Umbilical cord (tissue), 2 donors: ENCODE data around the gene TMEM207. TPM values are rescaled to one million over a fixed set of nuclear protein-coding genes. Genes with fewer than 3 reads are reported as not detected.

Source experiments
- DNase-seq: peaks from one replicate; pipeline ENCODE4 v3.0.0-alpha.2; 2015; ENCODE audit warnings: low spot score
- total RNA-seq: library from RNA; depleted of rRNA; stranded (reverse); fragments of >200 nt; gene quantifications from one replicate; pipeline ENCODE4 v1.2.3, GENCODE V29; 2014; ENCODE audit warnings: low replicate concordance; ENCODE audit not compliant: insufficient read depth

The TMEM207 gene
- total RNA-seq, 1 donor from 2014 or later, result 1.2 TPM

DNA sequence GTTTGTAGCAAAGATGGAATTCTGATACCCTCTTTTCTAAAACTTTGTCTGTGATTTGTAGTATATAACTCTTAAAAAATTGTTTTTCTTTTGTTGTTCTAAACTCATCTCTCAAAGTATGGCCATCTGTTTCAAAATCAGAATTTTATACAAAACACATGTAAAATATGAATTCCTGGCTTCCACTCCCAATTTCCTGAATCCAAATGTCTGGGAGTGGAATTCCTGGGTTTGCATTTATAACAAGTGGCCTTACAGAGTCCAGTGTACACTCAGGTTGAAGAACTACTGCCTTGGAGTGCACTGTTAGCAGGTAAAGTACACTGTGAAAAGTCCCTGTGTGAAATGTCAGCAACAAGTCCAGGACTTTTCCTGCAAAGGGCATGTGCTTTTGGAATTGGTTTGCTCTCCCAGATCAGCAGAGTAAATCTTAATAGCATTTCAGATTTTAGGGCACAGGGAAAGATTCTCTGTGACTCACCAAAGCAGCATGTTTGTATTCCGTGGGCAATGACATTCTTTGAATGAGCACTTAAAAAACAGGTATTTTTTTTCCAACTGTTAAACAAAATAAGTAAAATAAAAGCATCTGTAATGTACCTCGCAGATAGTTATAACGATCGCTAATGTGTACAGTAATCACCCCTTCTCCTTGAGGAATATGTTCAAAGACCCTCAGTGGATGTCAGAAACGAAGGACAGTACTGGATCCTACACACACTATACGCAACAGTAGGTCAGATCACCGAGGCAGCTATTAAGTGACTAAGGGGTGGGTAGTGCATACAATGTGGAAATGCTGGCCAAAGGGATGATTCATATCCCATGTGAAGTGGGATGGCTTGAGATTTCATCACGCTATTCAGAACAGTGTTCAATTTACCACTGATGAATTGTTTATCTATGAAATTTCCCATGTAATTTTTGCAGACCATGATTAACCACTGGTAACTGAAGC lies 63.7 kb downstream of the TMEM207 start:
- DNase-seq, result no peak

DNA sequence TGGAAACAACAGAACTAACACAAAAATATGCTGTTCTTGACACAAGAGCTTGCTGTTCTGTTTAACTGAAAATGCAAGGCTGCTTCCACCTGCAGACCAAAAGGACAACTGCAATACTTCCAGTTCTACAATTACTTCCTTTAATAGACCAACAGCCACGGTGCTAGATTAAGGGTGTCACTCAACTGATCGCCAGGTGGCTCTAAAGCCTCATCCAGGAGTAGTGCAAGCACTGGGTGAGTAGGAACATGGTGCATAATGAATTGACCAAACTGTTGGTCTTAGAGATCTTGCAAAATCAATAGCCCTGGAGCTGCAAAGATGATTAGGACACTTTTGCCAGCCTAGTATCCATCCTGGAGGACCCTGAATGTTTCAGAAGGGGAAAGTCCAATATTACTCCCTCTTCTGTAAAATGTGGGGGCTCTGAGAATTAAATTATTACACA lies 65.4 kb downstream of the TMEM207 start:
- peak; percentile 42 for DNase-seq

DNA sequence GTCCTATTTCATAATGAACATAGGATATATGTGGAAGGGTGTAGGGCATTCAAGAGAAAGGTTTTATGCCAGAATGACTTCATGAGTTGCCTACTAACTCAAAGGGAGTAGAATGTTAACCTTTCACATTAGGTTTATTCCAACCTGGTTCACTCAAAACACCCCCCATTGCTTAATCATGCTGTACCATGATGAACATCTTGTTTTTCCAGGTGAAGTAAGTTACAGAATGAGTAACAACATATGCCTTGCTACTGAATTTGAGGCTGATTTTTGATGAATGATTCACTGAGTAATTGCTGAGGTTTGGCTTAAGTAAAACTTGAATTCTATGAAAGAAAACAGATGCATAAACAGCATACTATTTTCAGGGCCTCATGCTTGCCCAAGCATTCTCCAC lies 67.6 kb downstream of the TMEM207 start:
- no peak for DNase-seq

DNA sequence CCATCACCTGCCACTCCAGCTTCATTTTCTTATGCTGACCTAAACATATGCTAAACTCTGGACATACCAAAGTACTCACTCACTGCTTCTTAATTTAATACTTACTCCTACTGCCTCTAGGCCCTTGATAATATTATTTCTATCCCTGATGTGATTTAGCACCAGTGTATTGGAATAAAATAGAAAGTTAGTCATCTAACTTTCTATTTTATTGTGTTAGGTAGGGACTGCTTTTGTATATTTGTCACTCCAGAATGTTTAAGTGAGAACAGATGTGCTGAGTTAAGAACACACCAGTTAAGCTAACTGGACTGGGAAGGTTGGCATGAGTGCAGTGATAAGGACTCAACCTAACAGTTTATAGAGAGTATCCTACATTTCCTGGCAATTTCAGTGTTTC lies 68.3 kb downstream of the TMEM207 start:
- no peak for DNase-seq

DNA sequence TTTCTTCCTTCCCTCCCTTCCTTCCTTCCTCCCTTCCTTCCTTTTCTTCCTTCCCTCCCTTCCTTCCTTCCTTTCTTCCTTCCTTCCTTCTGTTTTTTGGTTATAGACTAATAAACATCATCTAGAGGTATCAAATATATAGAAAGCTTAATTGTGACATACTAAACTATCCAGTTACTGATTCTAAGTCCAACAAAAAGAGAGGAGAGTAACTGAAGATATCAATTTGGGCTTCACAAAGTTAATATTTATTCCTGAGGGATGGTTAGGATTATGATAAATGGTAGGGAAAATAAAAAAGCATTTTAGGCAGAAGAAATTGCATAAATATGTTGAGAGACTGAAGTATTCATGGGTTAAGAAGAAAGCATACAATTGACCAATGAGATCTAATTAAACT lies 69.5 kb downstream of the TMEM207 start:
- DNase-seq, result no peak

Other genes with a start within 250 kb of the TMEM207 start
- 14.0 TPM for gene CLDN1, start 127.5 kb downstream of the TMEM207 start, total RNA-seq
- gene CLDN16, start 61.7 kb downstream of the TMEM207 start, total RNA-seq, result 0.24 TPM
- 107 TPM for gene IL1RAP, start 64.2 kb upstream of the TMEM207 start, total RNA-seq